ENCODE data around the gene ZFAND2A.
"Not testable (repeated sequence)": the region's sequence is repeated elsewhere in the genome, so short reads cannot be mapped to it uniquely, and the experiment has no call there.

Gene ZFAND2A

DNA sequence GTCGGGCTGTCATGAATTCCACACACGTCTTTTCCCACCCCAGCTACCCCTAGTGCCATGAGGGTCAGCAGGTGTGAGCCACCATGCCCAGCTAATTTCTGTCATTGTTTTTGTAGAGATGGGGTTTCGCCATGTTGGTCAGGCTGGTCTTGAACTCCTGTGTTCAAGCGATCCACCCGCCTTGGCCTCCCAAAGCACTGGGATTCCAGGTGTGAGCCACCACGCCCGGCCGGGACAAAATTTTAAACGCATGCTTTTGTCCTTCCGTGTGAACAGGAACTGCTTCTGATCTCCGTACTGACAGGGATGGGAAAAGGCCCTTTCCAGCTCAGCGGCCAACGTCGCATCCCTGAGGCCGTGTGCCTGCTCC, 15.6 kb upstream of the ZFAND2A start:
- DNase-seq (ENCODE audit: low read depth, low spot score) = no peak

- no peak for DNase-seq (ENCODE audit: low read depth, low spot score)
These were observed 15.0 kb upstream of the ZFAND2A start for GRCh38 chr7:1174881-1175596.

GRCh38 chr7:1174002-1174401, 14.0 kb upstream of the ZFAND2A start:
- DNase-seq (ENCODE audit: low read depth, low spot score) = no peak

GRCh38 chr7:1172666-1173523, 12.9 kb upstream of the ZFAND2A start:
- DNase-seq (ENCODE audit: low read depth, low spot score) = no peak

DNA sequence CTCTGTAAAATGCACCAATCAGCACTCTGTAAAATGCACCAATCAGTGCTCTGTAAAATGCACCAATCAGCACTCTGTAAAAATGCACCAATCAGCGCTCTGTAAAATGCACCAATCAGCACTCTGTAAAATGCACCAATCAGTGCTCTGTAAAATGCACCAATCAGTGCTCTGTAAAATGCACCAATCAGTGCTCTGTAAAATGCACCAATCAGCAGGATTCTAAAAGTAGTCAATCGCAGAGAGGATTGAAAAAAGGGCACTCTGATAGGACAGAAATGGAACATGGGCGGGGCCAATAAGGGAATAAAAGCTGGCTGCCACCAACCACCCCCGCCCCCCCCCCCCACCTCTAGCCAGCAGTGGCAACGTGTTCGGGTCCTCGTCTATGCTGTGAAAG, 11.5 kb upstream of the ZFAND2A start:
- DNase-seq (ENCODE audit: low read depth, low spot score) = not testable (repeated sequence)

GRCh38 chr7:1170741-1171501, 10.9 kb upstream of the ZFAND2A start:
- DNase-seq (ENCODE audit: low read depth, low spot score) = no peak

- peak; percentile 88 for DNase-seq (ENCODE audit: low read depth, low spot score)
These were observed 9.7 kb upstream of the ZFAND2A start for GRCh38 chr7:1169409-1170368.

DNA sequence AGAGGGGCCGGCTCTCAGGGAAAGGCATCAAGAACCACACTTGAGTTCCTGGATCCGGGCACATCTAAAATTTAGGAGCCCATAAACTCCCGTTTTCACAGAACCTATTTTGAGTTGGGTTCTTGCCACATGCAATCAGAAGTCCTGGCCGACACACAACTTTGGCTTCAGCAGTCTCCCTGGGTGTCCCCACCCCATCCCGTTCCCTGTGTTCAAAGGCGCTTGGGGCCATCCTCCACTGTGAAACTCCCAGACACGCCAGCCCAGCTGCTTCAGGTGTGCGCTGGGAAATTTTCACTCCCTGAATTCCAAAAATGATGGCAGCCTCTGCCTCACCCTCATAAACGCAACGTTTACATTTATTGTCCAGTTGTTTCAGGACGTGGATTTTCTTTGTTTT, 8.4 kb upstream of the ZFAND2A start:
- no peak for DNase-seq (ENCODE audit: low read depth, low spot score)

DNA sequence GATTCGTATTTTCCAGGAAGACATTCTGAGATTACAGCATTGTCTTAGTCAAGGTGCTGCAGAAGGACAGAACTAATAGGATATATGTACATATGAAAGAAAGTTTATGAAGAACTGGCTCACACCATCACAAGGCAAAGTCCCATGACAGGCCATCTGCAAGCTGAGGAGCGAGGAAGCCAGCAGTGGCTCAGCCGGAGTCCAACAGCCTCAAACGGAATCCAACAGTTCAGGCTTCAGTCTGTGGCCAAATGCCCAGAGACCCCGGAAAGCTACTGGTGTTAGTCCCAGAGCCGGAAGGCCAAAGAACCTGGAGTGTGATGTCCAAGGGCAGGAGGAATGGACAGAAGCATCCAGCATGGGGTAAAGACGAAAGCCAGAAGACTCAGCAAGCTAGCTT, 4.4 kb upstream of the ZFAND2A start:
- no peak for DNase-seq (ENCODE audit: low read depth, low spot score)

DNA sequence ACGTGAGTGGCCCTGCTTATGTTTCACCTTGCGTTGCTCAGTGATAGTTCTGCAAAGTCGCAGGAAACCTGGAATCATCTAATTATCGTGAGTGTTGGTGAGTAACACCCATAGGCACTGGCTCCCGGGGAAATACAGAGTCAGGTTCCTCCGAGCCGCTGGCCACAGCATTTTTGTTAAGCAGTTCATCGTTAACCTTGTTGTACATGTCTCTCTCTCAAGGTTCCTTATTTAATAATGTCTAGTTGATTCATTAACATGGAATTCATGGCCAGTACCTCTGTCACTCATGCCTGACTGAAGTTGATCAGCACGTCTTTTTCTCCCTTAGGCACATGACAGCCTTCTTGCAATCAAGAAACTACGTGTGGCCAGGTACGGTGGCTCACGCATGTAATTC, 3.1 kb upstream of the ZFAND2A start:
- no peak for DNase-seq (ENCODE audit: low read depth, low spot score)

DNA sequence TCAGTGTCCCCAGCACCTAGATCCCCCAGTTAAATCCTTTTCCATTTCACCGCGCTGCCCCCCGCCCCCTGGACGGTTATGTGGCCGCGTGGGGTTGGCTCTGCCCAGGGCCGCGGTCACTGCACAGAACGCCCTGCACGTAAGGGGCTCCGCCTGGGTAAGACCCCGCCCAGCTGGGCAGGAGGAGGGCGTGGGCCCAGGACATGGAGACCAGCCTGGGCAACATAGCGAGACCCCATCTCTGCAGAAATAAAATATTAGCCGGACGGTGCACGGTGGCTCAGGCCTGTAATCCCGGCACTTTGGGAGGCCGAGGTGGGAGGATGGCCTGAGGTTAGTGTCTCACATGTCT, 650 bp upstream of the ZFAND2A start:
- no peak for DNase-seq (ENCODE audit: low read depth, low spot score)

DNA sequence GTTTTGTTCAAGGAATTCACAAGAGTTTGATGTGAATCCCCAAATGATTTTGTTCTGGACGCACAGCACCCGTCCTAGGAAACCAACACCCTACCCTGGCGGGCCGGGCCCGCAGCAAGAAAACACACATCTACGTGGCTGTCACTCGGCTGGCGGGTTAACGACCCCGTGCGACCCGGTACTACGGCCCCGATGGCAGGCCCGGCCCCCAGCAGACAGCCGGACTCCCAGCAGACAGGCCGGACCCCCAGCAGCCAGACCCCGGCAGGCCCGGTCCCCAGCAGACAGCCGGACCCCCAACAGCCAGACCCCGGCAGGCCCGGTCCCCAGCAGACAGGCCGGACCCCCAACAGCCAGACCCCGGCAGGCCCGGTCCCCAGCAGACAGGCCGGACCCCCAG, 765 bp downstream of the ZFAND2A start:
- not testable (repeated sequence) for DNase-seq (ENCODE audit: low read depth, low spot score)

DNA sequence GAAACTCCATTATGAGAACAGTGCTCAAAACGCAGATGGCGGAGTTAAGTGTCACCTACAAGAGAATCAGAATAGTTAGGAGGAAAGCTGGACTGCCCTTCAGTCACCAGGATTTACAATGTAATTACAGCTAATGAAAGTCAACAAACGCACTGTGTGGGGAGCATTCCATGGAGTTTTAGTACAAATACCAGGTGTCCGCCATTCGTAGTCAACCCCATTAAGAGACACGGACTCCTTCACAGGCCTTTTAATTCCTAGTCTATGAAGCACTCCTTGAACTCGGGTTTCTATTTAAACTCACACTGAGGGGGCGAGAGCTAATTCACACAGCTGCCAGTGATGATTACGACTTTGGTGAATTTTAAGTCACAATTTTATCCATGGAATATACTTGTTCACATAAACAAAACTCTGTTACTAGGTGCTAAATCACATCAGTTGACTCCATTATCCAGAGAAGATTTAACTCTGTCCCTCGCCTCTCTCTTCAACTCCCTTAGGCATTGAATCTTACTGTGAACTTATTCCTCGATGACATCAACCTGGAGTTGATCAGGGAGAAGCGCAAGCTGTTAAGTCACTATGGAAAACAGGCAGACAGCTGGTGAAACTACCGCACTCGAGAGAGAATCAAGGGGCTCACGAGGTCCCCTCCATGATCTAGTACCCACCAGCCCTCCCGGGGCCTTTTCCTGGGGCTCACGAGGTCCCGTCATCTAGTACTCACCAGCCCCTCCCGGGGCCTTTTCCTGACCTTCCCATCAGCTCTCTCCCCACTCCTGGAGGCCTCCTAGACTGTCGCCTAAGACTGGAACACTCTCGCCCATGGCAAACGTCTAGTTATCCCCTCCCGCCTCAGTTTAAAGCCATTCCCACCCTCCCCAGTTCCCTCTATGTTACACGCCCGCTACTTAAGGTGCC, 1.5 kb downstream of the ZFAND2A start:
- no peak for DNase-seq (ENCODE audit: low read depth, low spot score)

GRCh38 chr7:1156782-1157535, 3.0 kb downstream of the ZFAND2A start:
- no peak for DNase-seq (ENCODE audit: low read depth, low spot score)

- DNase-seq (ENCODE audit: low read depth, low spot score) = not testable (repeated sequence)
These were observed 3.9 kb downstream of the ZFAND2A start for GRCh38 chr7:1155818-1156781.

- DNase-seq (ENCODE audit: low read depth, low spot score) = no peak
These were observed 5.7 kb downstream of the ZFAND2A start for GRCh38 chr7:1154172-1154739.

- DNase-seq (ENCODE audit: low read depth, low spot score) = no peak
These were observed 7.5 kb downstream of the ZFAND2A start for GRCh38 chr7:1152492-1152891.
